ENCODE measurements around the gene CTDSPL. TPM values are rescaled to one million over a fixed set of nuclear protein-coding genes. Genes with fewer than 3 reads are reported as not detected.

Gene CTDSPL
- total RNA-seq, 4 donors from 2014 or later, result 39.8 to 105 (median 56.2) TPM

DNA sequence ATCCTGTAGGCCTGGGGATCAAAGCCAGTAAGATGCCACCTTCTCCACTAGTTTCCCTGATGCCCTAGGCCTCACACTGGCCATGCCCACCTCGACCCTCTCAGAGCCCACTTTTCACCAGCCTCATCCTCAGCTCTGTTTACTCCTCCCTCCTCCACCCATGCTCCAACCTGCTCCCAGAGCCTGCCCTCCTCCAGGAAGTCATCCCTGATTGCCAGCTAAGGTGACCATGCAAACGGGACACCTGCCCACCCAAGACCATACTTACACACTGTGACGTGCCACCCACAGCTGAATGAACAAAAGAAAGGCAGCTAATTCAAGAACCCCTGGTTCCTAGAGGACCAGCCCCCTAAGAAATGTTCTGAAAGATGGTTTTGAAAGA, 158.7 kb downstream of the CTDSPL start:
- no peak for DNase-seq
- TF ChIP-seq, protein P1, sequence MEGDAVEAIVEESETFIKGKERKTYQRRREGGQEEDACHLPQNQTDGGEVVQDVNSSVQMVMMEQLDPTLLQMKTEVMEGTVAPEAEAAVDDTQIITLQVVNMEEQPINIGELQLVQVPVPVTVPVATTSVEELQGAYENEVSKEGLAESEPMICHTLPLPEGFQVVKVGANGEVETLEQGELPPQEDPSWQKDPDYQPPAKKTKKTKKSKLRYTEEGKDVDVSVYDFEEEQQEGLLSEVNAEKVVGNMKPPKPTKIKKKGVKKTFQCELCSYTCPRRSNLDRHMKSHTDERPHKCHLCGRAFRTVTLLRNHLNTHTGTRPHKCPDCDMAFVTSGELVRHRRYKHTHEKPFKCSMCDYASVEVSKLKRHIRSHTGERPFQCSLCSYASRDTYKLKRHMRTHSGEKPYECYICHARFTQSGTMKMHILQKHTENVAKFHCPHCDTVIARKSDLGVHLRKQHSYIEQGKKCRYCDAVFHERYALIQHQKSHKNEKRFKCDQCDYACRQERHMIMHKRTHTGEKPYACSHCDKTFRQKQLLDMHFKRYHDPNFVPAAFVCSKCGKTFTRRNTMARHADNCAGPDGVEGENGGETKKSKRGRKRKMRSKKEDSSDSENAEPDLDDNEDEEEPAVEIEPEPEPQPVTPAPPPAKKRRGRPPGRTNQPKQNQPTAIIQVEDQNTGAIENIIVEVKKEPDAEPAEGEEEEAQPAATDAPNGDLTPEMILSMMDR (IDR thresholded peaks at IDR 0.05), result no peak
- intact Hi-C loops (cut with DNase I; ENCODE audit: low total_unique reads) (no loop called here), in situ Hi-C loops (cut with MboI; ENCODE audit: low pct_ligation_motif_present in 1 of 4, low pct_unique_long_range_greater_than_20kb in 1 of 4, low sequenced_read_pairs in 3 of 4) (no loop called here)
- Histone ChIP-seq H3K27me3 (no peaks in the 10 kb centered on the region), H3K36me3 (peaks cover 0 to 27% (median 4%) of the 10 kb centered on the region in 4 donors), H3K4me3 (no peak overlapping the region), H3K27ac (no peak overlapping the region), H3K9me3 (no peaks in the 10 kb centered on the region), H3K4me1 (peaks cover 0 to 28% (median 12%) of the 10 kb centered on the region in 4 donors)
- 75 to 87% methylated on average over 3 of the region's 3 CpGs for WGBS, 2 donors (ENCODE audit: low coverage in 1 of 2)

DNA sequence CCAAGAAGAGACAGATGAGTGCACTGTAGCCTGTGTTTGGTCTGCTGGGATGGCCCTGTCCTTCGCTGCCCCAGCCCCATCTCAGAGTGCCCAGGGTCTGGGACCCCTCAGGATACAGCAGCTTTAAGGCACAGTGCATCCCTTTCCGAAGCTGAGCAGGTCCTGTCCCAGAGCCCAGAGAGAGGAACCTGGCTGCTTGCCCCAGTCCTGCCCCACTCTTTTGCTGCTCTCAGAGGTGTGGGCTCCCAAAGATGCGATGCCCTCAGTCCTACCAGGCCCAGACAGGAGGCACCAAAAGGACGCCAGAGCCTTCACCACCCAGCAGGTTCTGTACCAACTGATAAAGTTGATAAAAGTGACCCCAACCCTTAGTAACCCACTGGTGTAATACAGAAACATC, 159.5 kb downstream of the CTDSPL start:
- intact Hi-C loops (cut with DNase I; ENCODE audit: low total_unique reads) (no loop called here), in situ Hi-C loops (cut with MboI; ENCODE audit: low pct_ligation_motif_present in 1 of 4, low pct_unique_long_range_greater_than_20kb in 1 of 4, low sequenced_read_pairs in 3 of 4) (no loop called here)
- DNase-seq, result peak; percentile 7
- H3K36me3 ChIP-seq, result peaks cover 0 to 20% (median 2%) of the 10 kb centered on the region in 4 donors
- TF ChIP-seq EP300 (IDR thresholded peaks at IDR 0.05; ENCODE audit: low read depth) (no peak), POLR2A (IDR thresholded peaks at IDR 0.05) (no peak), POLR2AphosphoS5 (IDR thresholded peaks at IDR 0.05) (no peak)
- TF ChIP-seq, protein P1 (IDR thresholded peaks at IDR 0.05), result no peak
- H3K4me1 ChIP-seq, result peaks cover 0 to 32% (median 16%) of the 10 kb centered on the region in 4 donors
- H3K27ac ChIP-seq, result no peak overlapping the region
- H3K4me3 ChIP-seq, result no peak overlapping the region
- 89% methylated on average over 4 of the region's 4 CpGs; no CpG with 5 or more reads in 1 of the 2 donors for WGBS, 2 donors (ENCODE audit: low coverage in 1 of 2)
- no peaks in the 10 kb centered on the region for H3K9me3 ChIP-seq
- H3K27me3 ChIP-seq, result no peaks in the 10 kb centered on the region

DNA sequence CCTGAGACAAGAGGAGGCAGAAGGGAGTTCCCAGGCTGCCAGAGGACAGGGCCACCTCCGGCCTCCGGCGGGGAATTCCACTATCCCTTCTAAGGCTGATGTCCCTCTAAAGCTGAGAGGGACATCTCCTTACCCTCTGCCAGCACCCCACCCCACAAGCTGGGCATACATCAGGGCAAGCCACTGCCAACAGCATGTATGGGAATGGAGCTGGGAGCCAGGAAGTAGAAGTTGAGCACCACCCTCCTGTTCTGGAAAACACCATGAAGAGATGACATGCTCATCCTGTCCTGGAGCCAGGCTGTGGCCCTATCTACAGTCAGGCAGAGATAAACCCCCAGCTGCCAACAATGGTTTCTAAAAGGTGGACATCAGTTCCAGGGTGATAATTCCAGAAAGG, 160.6 kb downstream of the CTDSPL start:
- whole genome bisulfite sequencing, 2 donors (ENCODE audit: low coverage in 1 of 2), result 59% methylated on average over 3 of the region's 3 CpGs; no CpG with 5 or more reads in 1 of the 2 donors
- DNase-seq, result peak; percentile 9
- TF ChIP-seq POLR2AphosphoS5 (IDR thresholded peaks at IDR 0.05), result no peak
- no peak for TF ChIP-seq POLR2A (IDR thresholded peaks at IDR 0.05)
- no peak for TF ChIP-seq EP300 (IDR thresholded peaks at IDR 0.05; ENCODE audit: low read depth)
- TF ChIP-seq, protein P1 (IDR thresholded peaks at IDR 0.05), result no peak

DNA sequence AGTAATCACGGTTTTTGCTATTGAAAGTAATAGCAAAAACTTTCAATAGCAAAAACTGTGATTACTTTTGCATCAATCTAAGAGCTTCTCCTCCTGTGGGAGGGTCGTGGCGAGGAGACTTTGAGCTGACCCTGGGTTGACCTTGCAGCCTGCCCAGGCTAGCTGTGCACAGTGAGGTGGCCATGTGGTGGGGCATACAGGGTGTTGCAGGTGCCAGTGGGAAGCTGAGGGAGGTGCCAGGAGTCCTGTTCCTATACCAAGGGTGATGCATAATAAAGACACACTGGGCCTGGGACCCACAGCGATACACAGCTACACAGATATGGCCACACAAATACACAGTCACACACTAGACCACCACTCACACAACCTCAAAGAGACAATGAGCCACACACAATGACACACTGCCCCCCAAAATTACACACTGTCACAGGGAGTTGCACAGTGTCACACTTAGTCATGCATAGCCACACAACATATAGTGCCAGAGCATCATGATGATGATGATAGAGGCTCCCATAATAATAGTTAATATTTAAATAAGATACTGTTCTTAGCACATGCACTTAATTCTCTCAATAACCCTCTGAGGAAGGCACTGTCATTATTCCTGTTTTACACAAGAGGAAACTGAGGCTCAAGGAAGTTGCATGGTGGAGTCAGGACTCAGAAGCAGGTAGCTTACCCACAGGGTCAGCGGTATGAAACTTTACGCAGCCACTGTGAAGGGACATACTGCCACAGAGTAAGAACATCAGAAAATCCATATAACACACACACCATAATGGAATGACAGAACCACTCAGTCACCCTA, 161.4 kb downstream of the CTDSPL start:
- peak; percentile 10 for DNase-seq
- Histone ChIP-seq H3K27ac (peak overlapping the region; percentile 89 to 93 (median 92)), H3K9me3 (no peaks in the 10 kb centered on the region), H3K4me1 (peaks cover 0 to 32% (median 16%) of the 10 kb centered on the region in 4 donors), H3K4me3 (peak overlapping the region in 3 of 4 donors; percentile 55 to 66 (median 61)), H3K27me3 (no peaks in the 10 kb centered on the region), H3K36me3 (peaks cover 0 to 4% (median 0%) of the 10 kb centered on the region in 4 donors)
- 90% methylated on average over 2 to 6 of the region's 6 CpGs for WGBS, 2 donors (ENCODE audit: low coverage in 1 of 2)
- in situ Hi-C loops (cut with MboI; ENCODE audit: low pct_ligation_motif_present in 1 of 4, low pct_unique_long_range_greater_than_20kb in 1 of 4, low sequenced_read_pairs in 3 of 4), result no loop called here
- TF ChIP-seq POLR2AphosphoS5 (IDR thresholded peaks at IDR 0.05) (no peak), EP300 (IDR thresholded peaks at IDR 0.05; ENCODE audit: low read depth) (no peak), POLR2A (IDR thresholded peaks at IDR 0.05) (no peak)
- TF ChIP-seq, protein P1 (IDR thresholded peaks at IDR 0.05), result no peak
- intact Hi-C loops (cut with DNase I; ENCODE audit: low total_unique reads), result no loop called here

More for the DNA sequence above, 160.6 kb downstream of the CTDSPL start:
- in situ Hi-C loops (cut with MboI; ENCODE audit: low pct_ligation_motif_present in 1 of 4, low pct_unique_long_range_greater_than_20kb in 1 of 4, low sequenced_read_pairs in 3 of 4), result no loop called here
- H3K4me1 ChIP-seq, result peaks cover 0 to 32% (median 16%) of the 10 kb centered on the region in 4 donors
- no peaks in the 10 kb centered on the region for H3K27me3 ChIP-seq
- no peak overlapping the region for H3K27ac ChIP-seq
- H3K4me3 ChIP-seq, result no peak overlapping the region
- peaks cover 0 to 9% (median 0%) of the 10 kb centered on the region in 4 donors for H3K36me3 ChIP-seq
- intact Hi-C loops (cut with DNase I; ENCODE audit: low total_unique reads), result no loop called here
- H3K9me3 ChIP-seq, result no peaks in the 10 kb centered on the region
